Limb (tissue), 2 donors: ENCODE results near the gene ST6GALNAC4.
A peak's percentile ranks its signal among the peaks of the same experiment; 100 is the strongest.

Experiments
- DNase-seq, 2 donors: peaks; one replicate each; pipeline ENCODE4 v3.0.0-alpha.2; 2016; ENCODE audit errors: extremely low spot score in 2 of 2

The ST6GALNAC4 gene

GRCh38 chr9:127946728-127947127, 29.9 kb upstream of the ST6GALNAC4 start:
- no peak for DNase-seq

GRCh38 chr9:127945942-127946341, 29.1 kb upstream of the ST6GALNAC4 start:
- DNase-seq = no peak

- DNase-seq = no peak
These were observed 28.5 kb upstream of the ST6GALNAC4 start for GRCh38 chr9:127945338-127945737.

GRCh38 chr9:127944586-127945218, 27.9 kb upstream of the ST6GALNAC4 start:
- DNase-seq = no peak

GRCh38 chr9:127943731-127944144, 26.9 kb upstream of the ST6GALNAC4 start:
- DNase-seq = peak; percentile 61 to 85

- no peak for DNase-seq
These were observed 26.3 kb upstream of the ST6GALNAC4 start for GRCh38 chr9:127943011-127943662.

- DNase-seq = peak; percentile 58 to 78
These were observed 25.6 kb upstream of the ST6GALNAC4 start for GRCh38 chr9:127942216-127943010.

- no peak for DNase-seq
These were observed 25.0 kb upstream of the ST6GALNAC4 start for GRCh38 chr9:127941961-127942215.

- DNase-seq = no peak
These were observed 24.5 kb upstream of the ST6GALNAC4 start for GRCh38 chr9:127941062-127941960.

- DNase-seq = no peak
These were observed 23.8 kb upstream of the ST6GALNAC4 start for GRCh38 chr9:127940593-127940992.

GRCh38 chr9:127938298-127938690, 21.5 kb upstream of the ST6GALNAC4 start:
- DNase-seq = peak in 1 of 2 donors; percentile 66

- DNase-seq = peak; percentile 84 to 90
These were observed 20.8 kb upstream of the ST6GALNAC4 start, which contains the start of gene DPM2 for GRCh38 chr9:127937388-127938297. Gene DPM2, minus strand, starts transcription at chr9:127937854. Its CDS starts 34 bp downstream, at chr9:127937820.

GRCh38 chr9:127937056-127937387, 20.2 kb upstream of the ST6GALNAC4 start:
- DNase-seq = no peak

- no peak for DNase-seq
These were observed 19.6 kb upstream of the ST6GALNAC4 start for GRCh38 chr9:127936347-127936852.

GRCh38 chr9:127935765-127936221, 19.0 kb upstream of the ST6GALNAC4 start:
- DNase-seq = no peak

- DNase-seq = no peak
These were observed 18.1 kb upstream of the ST6GALNAC4 start for GRCh38 chr9:127934986-127935385.

- DNase-seq = no peak
These were observed 17.4 kb upstream of the ST6GALNAC4 start for GRCh38 chr9:127934248-127934647.

- DNase-seq = no peak
These were observed 14.4 kb upstream of the ST6GALNAC4 start for GRCh38 chr9:127931092-127931881.
